NCI-H82 (cell line): ENCODE results near the gene FGF5.

ENCODE experiments used
- DNase-seq: peaks from one replicate; lab custom pipeline; 2025; lab: John Stamatoyannopoulos, UW

The FGF5 gene

GRCh38 chr4:80336582-80336981, 70.1 kb downstream of the FGF5 start:
- DNase-seq: peak; percentile 59

GRCh38 chr4:80340036-80340435, 73.6 kb downstream of the FGF5 start:
- no peak for DNase-seq
